Measurements from ENCODE around the gene WWOX.

WWOX gene

DNA sequence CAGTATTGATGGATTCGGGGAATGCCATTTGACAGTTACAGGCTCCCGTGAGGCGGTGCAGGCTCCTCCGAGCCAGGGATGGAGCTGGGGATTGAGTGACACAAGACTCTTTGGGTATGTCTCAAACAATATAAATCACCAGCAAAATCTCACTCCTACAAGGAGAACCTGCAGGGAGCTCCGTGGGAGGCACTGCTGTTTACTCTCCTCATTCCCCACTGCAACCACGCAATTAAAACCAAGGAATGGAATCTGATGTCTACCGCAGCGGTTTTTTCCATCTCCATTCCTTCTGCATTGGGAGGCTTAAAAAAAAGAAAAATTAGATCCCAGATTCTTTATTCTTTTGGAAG lies 157.9 kb downstream of the WWOX start:
- in situ Hi-C loops (cut with MboI; ENCODE audit: low sequenced_read_pairs), result no loop called here

DNA sequence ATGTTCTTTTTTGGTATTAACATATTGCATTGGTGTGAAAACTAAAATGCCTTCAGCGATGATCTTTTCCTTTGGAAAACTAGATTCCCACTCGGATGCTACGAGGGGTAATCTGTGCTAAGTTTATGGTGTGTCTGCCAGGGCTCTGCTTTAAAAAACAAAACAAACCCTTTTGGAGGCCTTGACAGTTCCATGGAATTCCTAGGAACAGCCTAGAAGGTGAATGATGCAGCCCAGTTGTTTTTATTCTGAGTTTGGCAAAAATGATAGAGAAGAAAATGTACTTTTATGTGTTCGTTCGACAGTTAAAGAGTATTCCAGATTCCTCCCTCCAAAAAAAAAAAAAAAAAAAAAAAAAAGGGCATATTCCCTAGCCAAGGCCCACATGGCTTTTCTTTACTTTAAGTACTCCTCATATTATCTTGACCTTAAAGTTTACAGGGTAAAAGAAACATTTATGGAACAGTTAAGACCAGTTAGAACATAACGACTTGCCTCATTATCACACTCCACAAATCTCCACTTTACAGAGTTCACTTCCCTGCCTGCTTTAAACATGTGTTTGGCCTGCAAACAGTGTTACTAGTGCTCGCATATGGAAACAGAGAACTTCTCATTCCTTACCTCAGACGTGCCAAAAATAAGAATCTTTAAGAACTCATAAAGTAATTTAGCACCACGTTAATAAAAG lies 159.1 kb downstream of the WWOX start:
- in situ Hi-C loops (cut with MboI; ENCODE audit: low sequenced_read_pairs), result no loop called here

- in situ Hi-C loops (cut with MboI; ENCODE audit: low sequenced_read_pairs), result no loop called here
Measured at GRCh38 chr16:78259873-78260272, 160.4 kb downstream of the WWOX start.

GRCh38 chr16:78264642-78265041 lies 165.2 kb downstream of the WWOX start:
- in situ Hi-C loops (cut with MboI; ENCODE audit: low sequenced_read_pairs), result no loop called here

- in situ Hi-C loops (cut with MboI; ENCODE audit: low sequenced_read_pairs), result no loop called here
Measured at GRCh38 chr16:78269256-78269655, 169.8 kb downstream of the WWOX start.

GRCh38 chr16:78271981-78272380 lies 172.5 kb downstream of the WWOX start:
- in situ Hi-C loops (cut with MboI; ENCODE audit: low sequenced_read_pairs), result no loop called here

- in situ Hi-C loops (cut with MboI; ENCODE audit: low sequenced_read_pairs), result no loop called here
Measured at GRCh38 chr16:78274771-78275170, 175.3 kb downstream of the WWOX start.

- in situ Hi-C loops (cut with MboI; ENCODE audit: low sequenced_read_pairs), result no loop called here
Measured at GRCh38 chr16:78275420-78275819, 176.0 kb downstream of the WWOX start.

GRCh38 chr16:78277321-78278055 lies 178.0 kb downstream of the WWOX start:
- in situ Hi-C loops (cut with MboI; ENCODE audit: low sequenced_read_pairs), result no loop called here

- in situ Hi-C loops (cut with MboI; ENCODE audit: low sequenced_read_pairs), result no loop called here
Measured at GRCh38 chr16:78278056-78278450, 178.6 kb downstream of the WWOX start.

GRCh38 chr16:78281115-78281514 lies 181.7 kb downstream of the WWOX start:
- in situ Hi-C loops (cut with MboI; ENCODE audit: low sequenced_read_pairs), result no loop called here

DNA sequence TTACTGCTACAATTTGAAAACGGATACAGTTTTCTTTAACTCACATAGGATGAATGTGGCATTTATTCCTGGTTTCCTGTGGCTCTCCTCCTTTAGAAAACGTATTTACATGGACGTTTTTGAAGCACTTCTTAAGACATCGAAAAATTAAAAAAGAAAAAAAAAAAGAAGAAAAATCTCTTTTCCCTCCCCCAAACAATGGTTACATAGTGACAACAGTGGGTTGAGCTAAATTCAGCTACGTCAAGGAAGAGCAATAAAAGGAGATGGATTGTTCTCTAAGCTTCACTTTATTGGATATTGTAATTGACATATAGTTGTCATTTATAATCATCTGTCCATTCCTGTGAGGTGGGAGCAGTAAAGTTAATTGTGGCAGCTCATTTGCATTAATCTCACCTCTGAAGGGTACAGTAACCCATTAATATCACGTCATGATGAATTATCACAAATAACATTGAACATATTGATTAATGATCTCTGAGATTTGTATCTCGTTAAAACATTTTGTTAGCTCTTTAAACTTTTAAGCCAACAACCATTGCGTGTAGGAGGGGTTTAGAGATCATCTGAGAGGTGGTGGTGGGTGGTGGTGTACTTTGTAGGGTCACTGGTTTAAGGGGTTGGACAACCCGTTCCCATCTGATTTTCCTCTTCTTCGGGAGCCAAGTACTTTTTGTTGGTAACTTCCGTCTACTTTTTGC lies 184.2 kb downstream of the WWOX start:
- in situ Hi-C loops (cut with MboI; ENCODE audit: low sequenced_read_pairs), result no loop called here

DNA sequence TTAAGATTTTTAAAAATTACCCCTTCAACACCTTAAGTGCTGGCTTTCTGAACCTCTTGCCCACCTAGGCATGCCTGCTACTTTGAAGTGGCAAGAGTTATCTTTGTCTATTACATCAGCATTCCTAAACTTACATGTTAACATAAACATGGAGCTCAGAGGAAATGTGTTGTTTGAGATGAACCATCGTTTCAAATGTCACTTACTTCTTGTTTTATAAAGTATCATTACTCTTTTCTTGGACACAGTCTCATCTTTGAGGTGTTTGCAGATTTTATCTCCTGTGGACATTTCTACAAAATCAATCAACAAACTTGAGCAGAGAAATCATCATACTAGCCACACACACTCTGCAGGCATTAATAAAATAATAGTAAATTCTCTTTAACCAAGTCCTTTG lies 184.9 kb downstream of the WWOX start:
- in situ Hi-C loops (cut with MboI; ENCODE audit: low sequenced_read_pairs), result no loop called here

- in situ Hi-C loops (cut with MboI; ENCODE audit: low sequenced_read_pairs), result no loop called here
Measured at GRCh38 chr16:78284957-78285434, 185.5 kb downstream of the WWOX start.

DNA sequence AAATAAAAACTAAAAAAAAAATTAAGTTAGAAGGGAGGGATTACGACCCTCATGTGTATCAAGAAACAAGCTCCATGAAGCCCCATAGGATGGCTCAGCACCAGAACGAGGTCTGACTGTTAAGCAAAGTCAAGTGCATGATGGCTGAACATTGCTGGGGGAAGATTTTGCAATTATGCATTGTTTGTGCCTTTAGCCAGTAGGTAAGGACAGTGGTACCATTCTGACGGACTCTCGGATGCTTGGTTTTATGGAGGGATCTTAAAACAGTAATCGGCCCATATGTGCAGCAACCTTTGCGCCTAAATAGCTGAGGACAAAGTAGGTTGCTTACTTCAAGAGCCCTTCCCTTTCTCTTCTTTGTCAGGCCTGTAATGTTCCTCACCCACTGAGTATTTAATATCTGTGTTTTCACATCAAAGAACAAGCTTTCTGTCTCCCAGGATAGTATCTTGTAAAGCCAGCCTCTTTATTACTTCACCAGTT lies 186.0 kb downstream of the WWOX start:
- in situ Hi-C loops (cut with MboI; ENCODE audit: low sequenced_read_pairs), result no loop called here

DNA sequence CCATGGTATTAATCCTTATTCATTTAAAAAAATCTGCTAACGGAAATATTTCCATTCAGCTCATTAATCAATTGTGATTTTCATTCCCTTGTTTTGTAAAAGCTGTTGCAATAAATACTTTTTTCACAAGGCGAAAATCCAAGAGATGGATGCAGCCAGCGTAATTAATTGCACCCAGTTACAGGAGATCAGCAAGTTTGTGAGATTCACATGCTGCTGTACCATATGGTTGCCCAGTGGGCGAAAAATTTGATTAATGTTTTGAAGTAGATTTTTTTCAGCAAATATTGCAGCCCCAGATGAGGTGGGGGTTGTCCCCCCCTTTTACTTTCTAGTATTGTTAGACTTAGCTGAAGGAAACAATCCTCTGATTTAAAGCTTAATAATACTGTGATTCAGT lies 186.6 kb downstream of the WWOX start:
- in situ Hi-C loops (cut with MboI; ENCODE audit: low sequenced_read_pairs), result no loop called here

DNA sequence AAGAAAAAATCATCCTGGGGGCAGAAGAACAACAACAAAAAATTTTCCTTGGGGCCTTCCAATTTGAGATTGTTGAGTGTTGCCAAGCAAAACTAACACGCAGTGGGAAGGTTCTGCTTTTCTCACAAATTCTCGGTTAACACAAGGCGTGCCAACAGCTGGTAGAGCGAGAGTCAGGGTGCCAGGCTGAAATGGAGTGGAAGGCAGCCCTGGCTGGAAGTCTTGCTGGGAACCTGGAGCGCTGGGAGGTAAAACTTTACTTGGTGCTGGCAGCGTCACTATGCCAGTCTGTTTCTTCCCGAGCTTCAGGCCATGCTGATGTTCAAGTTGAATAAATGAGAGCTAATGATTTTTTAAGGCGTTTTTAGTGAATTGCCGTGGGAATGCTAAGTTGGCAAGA lies 189.4 kb downstream of the WWOX start:
- in situ Hi-C loops (cut with MboI; ENCODE audit: low sequenced_read_pairs), result no loop called here

DNA sequence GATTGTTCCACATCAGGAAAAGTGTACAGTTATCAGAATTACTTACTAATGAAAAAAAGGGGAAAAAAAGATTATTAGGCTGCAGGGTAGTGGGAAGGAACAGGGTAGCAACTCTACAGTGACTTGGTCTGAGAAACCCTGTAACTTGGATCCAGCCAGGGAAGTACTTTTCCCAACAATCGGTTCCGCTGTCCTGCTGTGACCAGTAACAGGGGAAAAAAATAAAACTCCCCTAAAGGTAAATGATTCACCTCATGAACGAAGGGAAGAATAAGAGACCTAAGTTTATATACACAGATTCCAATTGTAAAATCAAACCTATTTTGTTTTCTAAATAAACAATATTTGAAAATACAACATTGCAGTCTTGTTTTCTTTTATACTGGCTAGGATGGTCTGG lies 189.9 kb downstream of the WWOX start:
- in situ Hi-C loops (cut with MboI; ENCODE audit: low sequenced_read_pairs), result no loop called here

DNA sequence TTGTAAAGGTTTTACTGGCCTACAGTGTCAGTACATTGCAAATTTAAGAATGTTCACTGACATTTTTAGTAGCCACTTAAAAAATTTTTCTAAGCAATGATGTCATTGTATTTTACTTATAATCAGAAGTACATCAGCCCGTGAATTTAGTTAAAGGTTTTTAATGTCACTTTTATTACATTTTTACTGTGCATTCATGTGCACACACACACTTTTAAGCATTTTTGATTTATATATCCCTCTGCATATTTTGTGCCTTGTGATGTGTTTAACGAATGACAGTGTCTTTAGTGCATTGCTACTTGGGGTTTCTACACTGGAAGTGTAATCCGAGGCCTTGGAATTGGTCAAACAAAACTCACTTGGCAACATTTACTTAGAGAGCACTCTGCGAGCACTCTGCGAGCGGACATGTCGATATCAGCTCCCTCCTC lies 190.4 kb downstream of the WWOX start:
- in situ Hi-C loops (cut with MboI; ENCODE audit: low sequenced_read_pairs), result no loop called here

- in situ Hi-C loops (cut with MboI; ENCODE audit: low sequenced_read_pairs), result no loop called here
Measured at GRCh38 chr16:78290395-78290794, 190.9 kb downstream of the WWOX start.

DNA sequence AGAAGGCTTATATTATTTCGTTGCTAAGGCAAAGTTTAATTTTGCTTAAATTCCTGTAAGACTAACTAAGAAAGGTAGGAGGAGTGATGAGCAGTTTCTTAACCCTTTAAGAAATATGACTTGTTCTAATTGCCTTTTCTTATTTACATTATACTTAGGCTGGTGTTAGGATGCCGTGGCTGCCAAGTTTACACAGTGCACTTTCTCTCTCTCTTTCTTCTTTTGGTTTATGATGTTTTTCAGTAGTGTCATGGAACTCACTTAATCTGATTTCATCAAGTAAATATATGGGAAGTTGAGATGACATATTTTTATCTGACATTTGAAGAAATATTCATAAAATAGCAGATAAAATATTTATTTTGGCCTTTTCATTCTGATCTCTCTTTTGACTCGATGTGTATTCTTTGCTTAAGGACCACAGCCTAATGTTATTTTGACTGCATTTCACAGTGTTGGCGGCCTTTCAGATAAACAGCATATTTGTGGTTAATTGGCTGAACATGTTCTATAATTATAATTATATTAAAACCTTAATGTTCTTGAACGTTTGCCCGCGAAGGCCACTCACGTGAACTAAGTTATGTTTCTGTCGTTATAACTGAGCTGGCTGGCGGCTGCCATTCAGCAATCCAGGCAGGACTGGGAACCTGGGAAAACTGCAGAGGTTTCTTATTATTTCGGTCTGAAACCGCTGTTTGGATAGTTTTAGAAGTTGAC lies 191.6 kb downstream of the WWOX start:
- in situ Hi-C loops (cut with MboI; ENCODE audit: low sequenced_read_pairs), result no loop called here

Data from HL-60/S4 (cell line).